ENCODE measurements around the gene MAP6D1.

Gene MAP6D1

DNA sequence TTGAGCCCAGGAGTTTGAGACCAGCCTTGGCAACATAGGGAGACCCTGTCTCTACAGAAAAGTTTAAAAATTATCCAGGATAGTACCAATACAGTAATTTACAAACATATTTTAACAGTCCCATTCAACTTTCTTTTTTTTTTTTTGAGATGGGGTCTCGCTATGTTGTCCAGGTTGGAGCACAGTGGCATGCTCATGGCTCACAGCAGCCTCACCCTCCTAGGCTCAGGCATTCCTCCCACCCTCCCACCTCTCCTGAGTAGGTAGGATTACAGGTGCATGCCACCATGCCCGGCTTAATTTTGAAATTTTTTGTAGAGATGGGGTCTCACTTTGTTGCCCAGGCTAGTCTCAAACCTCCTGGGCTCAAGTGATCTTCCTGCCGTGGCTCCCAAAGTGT is 12.5 kb upstream of the MAP6D1 start:
- no peak for DNase-seq (ENCODE audit: extremely low spot score)

GRCh38 chr3:183837390-183837789 is 12.0 kb upstream of the MAP6D1 start:
- DNase-seq (ENCODE audit: extremely low spot score) = no peak
- no peak for TF ChIP-seq CTCF (IDR thresholded peaks at IDR 0.05; ENCODE audit: control extremely low read depth, extremely low read depth, low read depth, missing control alignments)
- ChIA-PET CTCF (no interaction called here), POLR2A (no interaction called here)

More for the DNA sequence above, 12.5 kb upstream of the MAP6D1 start:
- TF ChIP-seq CTCF (IDR thresholded peaks at IDR 0.05; ENCODE audit: control extremely low read depth, extremely low read depth, low read depth, missing control alignments) = no peak
- CTCF ChIA-PET = no interaction called here
- POLR2A ChIA-PET = no interaction called here

GRCh38 chr3:183833516-183833915 is 8.1 kb upstream of the MAP6D1 start:
- POLR2A ChIA-PET = no interaction called here
- CTCF ChIA-PET = no interaction called here
- no peak for TF ChIP-seq CTCF (IDR thresholded peaks at IDR 0.05; ENCODE audit: control extremely low read depth, extremely low read depth, low read depth, missing control alignments)
- DNase-seq (ENCODE audit: extremely low spot score) = no peak

- ChIA-PET CTCF (interaction anchor here (1.1 to 1.7 kb wide), 6 partner anchors 9 to 351 kb away, joined by 3 to 5 read pairs (median 3); partner anchors contain the start of gene PARL), POLR2A (no interaction called here)
- no peak for DNase-seq (ENCODE audit: extremely low spot score)
- no peak for TF ChIP-seq CTCF (IDR thresholded peaks at IDR 0.05; ENCODE audit: control extremely low read depth, extremely low read depth, low read depth, missing control alignments)
These were observed 4.8 kb upstream of the MAP6D1 start for GRCh38 chr3:183830187-183830586.

DNA sequence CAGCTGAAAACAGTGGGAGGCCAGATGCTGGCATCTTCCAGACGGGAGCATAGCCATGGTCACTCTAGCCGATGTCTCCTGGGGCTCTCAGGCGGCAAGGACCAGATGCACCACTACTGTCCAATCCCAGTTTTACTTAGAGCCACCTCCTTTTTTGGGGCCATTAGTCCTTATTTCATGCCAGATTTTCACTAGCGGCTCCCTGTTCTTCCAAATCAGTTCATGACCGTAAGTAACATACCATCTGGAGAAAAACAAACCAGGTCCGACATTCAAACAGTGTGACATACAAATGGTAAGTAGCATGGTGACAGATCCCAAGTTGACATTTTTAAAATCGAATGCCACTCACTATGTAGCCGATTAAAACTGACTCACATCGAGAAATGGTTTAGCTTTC is 4.1 kb upstream of the MAP6D1 start:
- TF ChIP-seq CTCF (IDR thresholded peaks at IDR 0.05; ENCODE audit: control extremely low read depth, extremely low read depth, low read depth, missing control alignments) = no peak
- POLR2A ChIA-PET = no interaction called here
- no peak for DNase-seq (ENCODE audit: extremely low spot score)
- CTCF ChIA-PET = interaction anchor here (1.1 to 1.7 kb wide), 5 partner anchors 8 to 350 kb away, joined by 3 to 5 read pairs (median 3); partner anchors contain the start of gene PARL

- no peak for DNase-seq (ENCODE audit: extremely low spot score)
- ChIA-PET CTCF (interaction anchor here (1.7 kb wide), 2 partner anchors 11 to 56 kb away, joined by 5 to 6 read pairs; partner anchors contain the start of gene PARL), POLR2A (no interaction called here)
- no peak for TF ChIP-seq CTCF (IDR thresholded peaks at IDR 0.05; ENCODE audit: control extremely low read depth, extremely low read depth, low read depth, missing control alignments)
These were observed 3.1 kb upstream of the MAP6D1 start for GRCh38 chr3:183828538-183828870.

All from GM10248 (cell line).